Muscle of leg (tissue), 11 donors: ENCODE results near the gene CACNG5. TPM values are rescaled to one million over a fixed set of nuclear protein-coding genes. Genes with fewer than 3 reads are reported as not detected.
A peak's percentile ranks its signal among the peaks of the same experiment; 100 is the strongest.

ENCODE experiments used
- DNase-seq: peaks from one replicate; pipeline ENCODE4 v3.0.0; 2013
- H3K27ac ChIP-seq: one replicate; pipeline ENCODE4 v1.5.1; 2013; ENCODE audit warnings: mild to moderate bottlenecking, low read length, control low read depth
- H3K27me3 ChIP-seq: one replicate; pipeline ENCODE4 v1.6.1; 2013; ENCODE audit warnings: low read length; ENCODE audit not compliant: control insufficient read depth, insufficient read depth
- H3K36me3 ChIP-seq: one replicate; pipeline ENCODE4 v1.6.1; 2013; ENCODE audit warnings: low read length; ENCODE audit not compliant: control insufficient read depth, insufficient read depth
- H3K4me1 ChIP-seq: one replicate; pipeline ENCODE4 v1.6.1; 2013; ENCODE audit warnings: low read length; ENCODE audit not compliant: control insufficient read depth, insufficient read depth
- H3K4me3 ChIP-seq: one replicate; pipeline ENCODE4 v1.5.1; 2013; ENCODE audit warnings: low read length, control low read depth
- H3K9me3 ChIP-seq: replicated peaks from 2 replicates; pipeline ENCODE4 v1.6.1; 2013; ENCODE audit warnings: low read depth, low read length; ENCODE audit not compliant: control insufficient read depth
- WGBS: methylation state at CpG from one replicate; pipeline ENCODE4 v1.1.5; 2013; ENCODE audit warnings: missing lambda C conversion rate; ENCODE audit not compliant: insufficient coverage; 5-methylcytosine and 5-hydroxymethylcytosine counted together
- polyA plus RNA-seq, 8 donors: library from polyadenylated mRNA; unstranded; fragments of 120-200 nt; gene quantifications; one replicate each; pipeline versions ENCODE4 v1.2.1 to v1.2.3, GENCODE V29; 2013; ENCODE audit warnings: inconsistent platforms in 1 of 8, low replicate concordance in 1 of 8; ENCODE audit not compliant: insufficient read length in 8 of 8, insufficient read depth in 1 of 8
- total RNA-seq: library from RNA; stranded (reverse); fragments of 120-200 nt; gene quantifications from one replicate; pipeline ENCODE4 v1.2.4, GENCODE V29; 2013

Gene CACNG5
- total and polyA plus RNA-seq, 9 donors: not detected

DNA sequence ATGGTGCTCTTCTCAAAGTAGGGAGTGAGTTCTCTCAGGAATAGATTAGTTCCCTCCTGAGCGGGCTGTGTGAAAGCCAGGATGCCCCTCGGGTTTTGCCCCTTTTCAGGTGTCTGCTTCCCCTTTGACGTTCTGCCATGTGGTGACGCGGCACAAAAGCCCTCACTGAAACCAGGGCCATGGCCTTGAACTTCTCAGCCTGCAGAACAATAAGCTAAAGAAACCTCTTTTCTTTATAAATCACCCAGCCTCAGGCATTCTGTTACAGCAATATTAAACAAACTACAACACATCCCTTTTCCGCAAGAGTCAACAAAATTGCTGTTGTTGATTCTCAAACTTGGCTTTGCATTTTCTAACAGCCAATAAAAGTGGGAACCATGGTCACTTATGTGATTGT, 15.5 kb upstream of the CACNG5 start:
- peaks cover 2% of the 10 kb centered on the region for H3K27me3 ChIP-seq
- no peak overlapping the region for H3K4me3 ChIP-seq
- H3K27ac ChIP-seq: no peak overlapping the region
- WGBS: 67% methylated on average over 5 of the region's 6 CpGs
- no peaks in the 10 kb centered on the region for H3K36me3 ChIP-seq
- H3K9me3 ChIP-seq: no peaks in the 10 kb centered on the region
- peak; percentile 38 for DNase-seq
- no peaks in the 10 kb centered on the region for H3K4me1 ChIP-seq

DNA sequence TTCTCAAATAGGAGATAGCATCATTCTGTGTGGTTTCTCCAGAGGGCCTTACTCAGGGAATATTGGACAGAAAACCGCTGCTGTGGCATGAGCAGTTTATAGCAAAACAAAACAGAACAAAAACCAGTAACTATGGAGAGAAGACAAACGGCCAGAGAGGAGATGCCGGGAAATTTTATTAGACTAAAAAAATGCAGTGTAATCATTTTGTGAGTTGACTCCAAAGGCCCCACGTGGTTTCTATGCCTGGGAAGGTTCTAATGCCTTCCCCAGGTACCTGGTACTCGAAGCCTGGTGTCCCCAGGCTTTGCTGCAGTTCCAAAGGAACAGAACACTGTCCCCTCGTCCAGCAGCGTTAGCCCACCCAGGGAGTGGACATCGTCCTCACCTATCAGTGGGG, 12.9 kb upstream of the CACNG5 start:
- H3K27ac ChIP-seq: no peak overlapping the region
- no peaks in the 10 kb centered on the region for H3K36me3 ChIP-seq
- no peaks in the 10 kb centered on the region for H3K4me1 ChIP-seq
- WGBS: 35% methylated on average over 2 of the region's 8 CpGs
- H3K9me3 ChIP-seq: no peaks in the 10 kb centered on the region
- DNase-seq: no peak
- no peak overlapping the region for H3K4me3 ChIP-seq
- no peaks in the 10 kb centered on the region for H3K27me3 ChIP-seq

DNA sequence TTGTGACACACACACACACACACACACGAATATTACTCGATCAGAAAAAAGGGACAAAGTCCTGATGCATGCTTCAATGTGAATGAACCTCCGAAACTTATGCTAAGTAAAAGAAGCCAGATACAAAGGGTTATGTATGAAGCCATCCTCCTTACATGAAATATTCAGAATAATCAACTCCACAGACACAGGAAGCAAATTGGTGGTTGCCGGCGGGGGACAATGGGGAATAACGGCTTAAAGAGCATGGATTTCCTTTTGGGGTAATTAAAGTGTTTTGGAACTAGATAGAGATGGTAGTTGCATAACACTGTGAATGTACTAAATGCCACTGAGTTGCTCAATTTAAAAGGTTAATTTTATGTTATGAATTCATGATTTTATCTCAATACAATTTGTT, 8.1 kb upstream of the CACNG5 start:
- no peak for DNase-seq
- H3K4me1 ChIP-seq: peaks cover 18% of the 10 kb centered on the region
- no peak overlapping the region for H3K4me3 ChIP-seq
- no peak overlapping the region for H3K27ac ChIP-seq
- H3K36me3 ChIP-seq: no peaks in the 10 kb centered on the region
- peaks cover 9% of the 10 kb centered on the region for H3K27me3 ChIP-seq
- no CpG with 5 or more reads among the region's 6 CpGs for WGBS
- no peaks in the 10 kb centered on the region for H3K9me3 ChIP-seq

DNA sequence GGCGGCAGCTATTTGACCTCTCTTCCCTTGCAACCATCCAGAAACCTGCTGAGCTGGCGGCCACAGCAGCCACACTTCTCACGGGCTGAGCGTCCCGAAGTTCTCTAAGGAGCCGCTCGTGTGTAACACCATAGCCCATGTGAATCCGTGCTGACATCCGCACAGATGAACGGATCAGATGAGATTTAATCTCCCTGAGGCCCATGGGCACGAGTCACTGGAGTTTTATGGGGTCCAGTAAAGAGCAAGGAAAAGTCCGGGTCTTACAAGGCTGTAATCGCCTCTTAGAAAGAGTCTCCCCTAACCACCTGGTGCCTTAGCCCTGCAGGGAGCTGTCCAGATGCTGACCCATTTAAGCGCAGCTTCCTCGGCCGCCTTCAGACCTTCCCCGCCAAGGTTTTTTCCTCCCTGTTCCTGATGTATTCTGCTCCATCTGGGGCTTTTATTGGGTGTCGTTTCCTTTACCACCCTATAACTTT, 5.5 kb upstream of the CACNG5 start:
- H3K27ac ChIP-seq: no peak overlapping the region

DNA sequence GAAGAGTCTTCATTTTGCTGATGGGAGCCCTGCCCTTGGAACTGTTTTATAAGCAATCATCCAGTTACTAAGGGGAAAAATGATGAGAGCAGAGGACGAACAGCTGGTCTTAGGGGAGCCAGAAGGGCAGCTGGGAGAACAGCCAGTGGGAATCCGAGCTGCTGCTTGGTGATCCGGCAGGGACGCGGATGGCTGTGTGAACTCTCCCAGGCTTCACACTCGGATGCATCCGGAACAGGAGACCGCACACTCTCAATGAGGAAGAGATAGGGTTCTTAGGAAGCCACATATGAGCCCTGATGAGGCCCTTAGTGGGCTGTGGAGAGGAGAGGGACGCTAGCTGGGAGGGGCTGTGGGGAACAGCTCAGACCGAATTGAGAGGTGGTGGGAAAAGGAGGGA, 5.0 kb upstream of the CACNG5 start:
- peak; percentile 49 for DNase-seq
- no peaks in the 10 kb centered on the region for H3K9me3 ChIP-seq
- peaks cover 28% of the 10 kb centered on the region for H3K27me3 ChIP-seq
- no peaks in the 10 kb centered on the region for H3K36me3 ChIP-seq
- peaks cover 18% of the 10 kb centered on the region for H3K4me1 ChIP-seq
- no peak overlapping the region for H3K4me3 ChIP-seq
- H3K27ac ChIP-seq: peak overlapping the region; percentile 6
- WGBS: 0% methylated on average over 5 of the region's 10 CpGs

More for the DNA sequence above, 5.5 kb upstream of the CACNG5 start:
- no peaks in the 10 kb centered on the region for H3K36me3 ChIP-seq
- no peaks in the 10 kb centered on the region for H3K9me3 ChIP-seq
- no peak overlapping the region for H3K4me3 ChIP-seq
- peaks cover 23% of the 10 kb centered on the region for H3K27me3 ChIP-seq
- DNase-seq: peak; percentile 88
- WGBS: 2% methylated on average over 13 of the region's 18 CpGs
- H3K4me1 ChIP-seq: peaks cover 18% of the 10 kb centered on the region

DNA sequence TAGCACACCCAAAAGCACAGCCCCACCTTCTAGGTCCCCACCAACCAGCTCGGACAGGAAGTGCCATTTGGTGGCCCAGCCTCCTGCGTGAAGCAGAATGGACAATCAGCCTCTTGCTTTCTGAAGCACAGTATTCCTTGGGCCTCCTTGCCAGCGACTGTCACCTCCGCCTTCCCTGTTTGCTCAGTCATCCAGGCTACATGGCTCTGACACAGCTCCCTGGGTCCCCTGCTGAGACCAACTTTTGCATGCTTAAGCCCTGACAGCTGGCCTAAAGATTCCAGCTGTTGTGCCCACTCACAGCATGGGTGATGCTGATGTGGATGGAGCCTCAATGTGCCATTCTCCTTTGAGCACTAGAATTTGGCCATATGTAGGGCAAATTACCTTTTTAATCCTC, 4.5 kb upstream of the CACNG5 start:
- 38% methylated on average over 4 of the region's 4 CpGs for WGBS
- Histone ChIP-seq H3K9me3 (no peaks in the 10 kb centered on the region), H3K27me3 (peaks cover 33% of the 10 kb centered on the region), H3K27ac (no peak overlapping the region), H3K36me3 (no peaks in the 10 kb centered on the region), H3K4me1 (peaks cover 18% of the 10 kb centered on the region), H3K4me3 (no peak overlapping the region)
- no peak for DNase-seq

DNA sequence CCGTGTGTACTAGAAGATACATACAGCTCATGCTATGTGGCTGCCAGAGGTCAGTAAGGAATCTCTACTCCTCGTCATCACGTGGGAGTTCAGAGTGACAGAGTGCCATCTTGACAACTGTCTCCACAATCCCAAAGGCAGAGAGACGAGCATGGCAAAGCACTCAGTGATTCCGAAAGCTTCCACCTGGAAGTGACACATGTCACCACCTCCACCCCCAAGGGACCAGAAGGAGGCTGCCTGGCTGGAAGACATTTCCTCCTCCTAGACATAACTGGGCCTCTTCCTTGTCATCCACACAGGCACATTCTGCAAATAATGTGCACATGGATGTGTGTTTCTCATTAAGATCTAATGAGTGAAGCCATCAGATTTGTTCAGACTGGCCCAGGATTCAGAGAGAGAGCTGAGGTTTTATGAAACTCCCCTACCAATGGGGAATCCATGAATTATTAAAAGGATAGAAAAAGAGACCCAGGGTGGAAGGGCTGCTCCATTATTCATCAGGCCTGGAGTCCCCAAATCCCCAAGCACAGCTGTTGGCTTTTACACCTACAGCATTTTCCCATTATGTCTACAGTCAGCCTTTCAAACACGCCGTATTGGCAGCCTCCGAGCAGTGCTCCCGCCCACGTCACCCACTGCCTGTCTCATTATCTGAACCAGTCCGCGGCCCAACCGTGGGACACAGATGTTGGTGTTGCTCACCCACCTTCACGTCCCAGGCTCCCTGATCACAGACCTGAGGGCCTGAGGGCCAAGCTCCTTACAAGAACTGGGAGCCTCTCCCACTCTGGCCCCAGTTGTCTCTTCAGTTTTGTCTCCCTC, 3.3 kb upstream of the CACNG5 start:
- Histone ChIP-seq H3K9me3 (no peaks in the 10 kb centered on the region), H3K4me1 (peaks cover 18% of the 10 kb centered on the region), H3K4me3 (no peak overlapping the region), H3K27me3 (peaks cover 44% of the 10 kb centered on the region), H3K36me3 (no peaks in the 10 kb centered on the region), H3K27ac (no peak overlapping the region)
- no peak for DNase-seq
- WGBS: 62% methylated on average over 11 of the region's 14 CpGs

DNA sequence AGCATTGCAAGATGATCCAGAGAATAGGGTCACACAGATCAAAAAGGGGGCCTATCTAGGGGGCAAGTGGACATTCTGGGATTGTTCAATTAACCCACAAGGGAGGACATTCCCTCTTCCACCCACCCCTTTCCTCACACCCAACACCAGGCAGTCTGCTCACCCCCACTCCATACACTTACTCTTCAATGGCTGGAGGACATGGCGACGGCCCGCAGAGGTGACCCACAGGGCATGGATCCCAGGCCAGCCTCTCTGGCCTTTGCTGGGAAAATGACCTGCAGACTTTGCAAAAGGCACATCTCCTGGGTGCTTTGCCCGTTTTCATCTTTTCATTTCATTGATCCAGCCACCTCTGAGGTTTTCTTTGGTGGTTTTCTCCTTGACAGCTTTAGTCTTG, 1.7 kb upstream of the CACNG5 start:
- Histone ChIP-seq H3K4me1 (peaks cover 18% of the 10 kb centered on the region), H3K27me3 (peaks cover 48% of the 10 kb centered on the region)
- 94% methylated on average over 3 of the region's 4 CpGs for WGBS

DNA sequence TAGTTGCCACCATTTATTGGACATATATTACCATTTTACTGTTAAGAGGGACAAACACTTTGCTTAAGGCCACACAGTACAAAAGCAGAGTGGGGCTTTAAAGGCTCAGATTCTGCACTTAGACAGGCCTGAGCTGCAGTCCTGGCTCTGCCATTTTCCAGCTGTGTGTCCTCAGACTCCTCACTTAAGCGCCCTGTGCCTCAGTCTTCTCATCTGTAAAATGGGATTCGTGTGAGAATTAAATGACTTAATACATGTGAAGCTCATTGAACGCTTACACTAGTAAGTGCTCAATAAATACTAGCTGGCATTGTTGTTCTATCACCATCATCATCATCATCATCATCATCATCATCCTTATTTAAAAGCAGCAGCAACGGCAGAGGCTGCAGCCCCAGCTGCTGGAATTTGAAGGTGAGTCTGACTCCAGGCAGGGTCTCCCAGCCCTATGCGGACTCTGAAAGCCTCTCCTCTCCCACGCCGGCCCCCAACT, 445 bp upstream of the CACNG5 start:
- no peak for DNase-seq
- Histone ChIP-seq H3K36me3 (no peaks in the 10 kb centered on the region), H3K4me3 (no peak overlapping the region), H3K27ac (no peak overlapping the region), H3K4me1 (peaks cover 10% of the 10 kb centered on the region), H3K27me3 (peaks cover 48% of the 10 kb centered on the region), H3K9me3 (no peaks in the 10 kb centered on the region)
- 13% methylated on average over 3 of the region's 7 CpGs for WGBS

More for the DNA sequence above, 1.7 kb upstream of the CACNG5 start:
- no peak overlapping the region for H3K4me3 ChIP-seq
- H3K36me3 ChIP-seq: no peaks in the 10 kb centered on the region
- no peak overlapping the region for H3K27ac ChIP-seq
- no peaks in the 10 kb centered on the region for H3K9me3 ChIP-seq
- no peak for DNase-seq

DNA sequence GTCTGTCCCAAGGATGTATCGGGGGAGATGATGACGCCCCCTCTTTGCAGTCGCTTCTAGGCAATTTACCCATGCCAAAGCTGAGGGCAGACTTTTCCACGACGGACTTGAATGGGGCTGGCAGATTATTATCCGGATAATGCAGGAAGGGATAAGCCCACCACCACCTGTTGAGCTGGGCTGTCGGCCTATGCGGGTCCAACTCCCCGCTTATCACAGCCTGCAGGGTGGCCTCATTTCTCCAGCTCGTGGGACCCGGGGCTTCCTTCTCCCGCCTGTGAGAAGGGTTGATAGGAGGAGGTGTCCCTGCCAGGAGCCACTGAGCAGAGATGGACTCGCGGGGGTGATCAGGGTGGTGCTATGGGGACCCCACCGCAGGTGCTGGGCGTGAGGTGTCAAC, 559 bp downstream of the CACNG5 start:
- peaks cover 46% of the 10 kb centered on the region for H3K27me3 ChIP-seq
- no peak overlapping the region for H3K4me3 ChIP-seq
- H3K4me1 ChIP-seq: peaks cover 2% of the 10 kb centered on the region
- H3K36me3 ChIP-seq: no peaks in the 10 kb centered on the region
- H3K9me3 ChIP-seq: no peaks in the 10 kb centered on the region
- WGBS: 26% methylated on average over 9 of the region's 16 CpGs
- no peak for DNase-seq
- H3K27ac ChIP-seq: no peak overlapping the region
